GM12878 (cell line): ENCODE results near the gene TFF2.

Experiments used
- CTCF ChIP-seq, 3 experiments: IDR thresholded peaks in 2 of 3; conservative IDR thresholded peaks in 1 of 3; 2 replicates each; pipeline ENCODE4 v1.5.1; 2011; ENCODE audit warnings: low read depth in 3 of 3, low read length in 3 of 3, mild to moderate bottlenecking in 3 of 3, control low read depth in 2 of 3, moderate library complexity in 2 of 3, inconsistent platforms in 1 of 3, mixed read lengths in 1 of 3; ENCODE audit not compliant: control insufficient read depth in 2 of 3, insufficient read depth in 1 of 3; ENCODE audit errors: extremely low read depth in 1 of 3
- ELK1 ChIP-seq: IDR thresholded peaks from 2 replicates; pipeline ENCODE4 v1.6.1; 2012; ENCODE audit warnings: low read depth, low read length, improper control_type of control experiment
- JUND ChIP-seq: IDR thresholded peaks from 2 replicates; pipeline ENCODE4 v1.6.1; 2012; ENCODE audit warnings: low read depth, mild to moderate bottlenecking, low read length, improper control_type of control experiment, moderate library complexity
- MTA3 ChIP-seq: IDR thresholded peaks from 2 replicates; pipeline ENCODE4 v1.6.1; 2012; ENCODE audit warnings: low read length, inconsistent platforms, borderline replicate concordance
- NFYB ChIP-seq: IDR thresholded peaks from 2 replicates; pipeline ENCODE4 v1.6.1; 2011; ENCODE audit warnings: low read depth, mild to moderate bottlenecking, low read length, improper control_type of control experiment, moderate library complexity; ENCODE audit not compliant: insufficient read depth
- SMARCA5 ChIP-seq: fragments of 450-650 bp; IDR thresholded peaks from 2 replicates; pipeline ENCODE4 v1.6.1; 2017; ENCODE audit warnings: mild to moderate bottlenecking

- TF ChIP-seq MTA3 (no peak), SMARCA5 (no peak), JUND (no peak), NFYB (no peak), CTCF (IDR thresholded peaks at IDR 0.05 in 2 of 3, conservative IDR thresholded peaks at IDR 0.05 in 1 of 3; ENCODE audit: control insufficient read depth in 2 of 3, extremely low read depth in 1 of 3, insufficient read depth in 1 of 3, low read depth in 3 of 3, low read length in 3 of 3) (no peak), ELK1 (no peak)
Measured at GRCh38 chr21:42321845-42322244, 28.9 kb downstream of the TFF2 start.
